ENCODE data around the gene BLVRB. TPM values are rescaled to one million over a fixed set of nuclear protein-coding genes. Genes with fewer than 3 reads are reported as not detected.
A peak's percentile ranks its signal among the peaks of the same experiment; 100 is the strongest.

BLVRB gene
- total and polyA plus RNA-seq, 2 experiments from 2014 or later: 43.7 to 53.7 TPM

DNA sequence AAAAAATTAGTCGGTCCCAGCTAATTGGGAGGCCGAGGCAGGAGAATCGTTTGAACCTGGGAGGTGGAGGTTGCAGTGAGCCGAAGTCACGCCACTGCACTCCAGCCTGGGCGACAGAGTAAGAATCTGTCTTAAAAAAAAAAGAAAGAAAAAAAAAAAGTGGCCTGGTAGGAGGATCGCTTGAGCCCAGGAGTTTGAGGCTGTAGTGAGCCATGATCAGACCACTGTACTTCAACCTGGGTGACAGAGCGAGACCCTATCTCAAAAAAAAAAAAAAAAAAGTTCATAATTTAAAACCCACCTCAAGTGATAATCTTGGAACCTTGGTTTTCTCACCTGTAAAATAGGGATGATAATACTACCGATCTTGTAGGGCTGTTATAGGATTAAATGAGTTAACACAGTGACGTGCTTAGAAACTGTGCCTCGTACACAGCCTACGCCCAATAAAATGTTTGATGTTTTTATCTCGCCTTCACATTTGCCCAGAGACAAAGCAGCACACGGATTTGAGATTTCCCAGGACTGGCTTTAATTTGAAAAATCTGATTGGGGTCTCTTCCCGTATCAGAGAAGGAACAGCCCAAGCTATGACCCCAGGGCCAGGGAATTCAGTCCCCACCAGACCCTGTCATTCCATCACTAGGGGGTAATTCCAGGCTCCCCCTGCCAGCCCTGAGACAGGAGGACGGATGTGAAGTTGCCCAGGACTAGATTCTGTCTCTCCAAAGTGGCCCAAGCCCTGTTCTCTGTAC, 43.4 kb downstream of the BLVRB start:
- ATAC-seq: no peak
- H3K27ac Mint-ChIP-seq: no peak overlapping the region
- H3K9me3 Mint-ChIP-seq: peaks cover 3% of the 10 kb centered on the region; the same call in 1 of the 3 replicates
- H3K36me3 Mint-ChIP-seq (ENCODE audit: low read depth): peaks cover 12% of the 10 kb centered on the region
- Histone ChIP-seq H3K4me2 (peak overlapping the region; percentile 95), H2AFZ (no peak overlapping the region), H3K9me2 (ENCODE audit: insufficient read depth) (no peaks in the 10 kb centered on the region), H3K4me3 (peak overlapping the region; percentile 87; the same call in 1 of the 2 replicates), H3K4me1 (ENCODE audit: insufficient read depth) (peaks cover 17% of the 10 kb centered on the region), H3K27me3 (ENCODE audit: insufficient read depth) (no peaks in the 10 kb centered on the region), H4K20me1 (replicated peaks; ENCODE audit: insufficient read depth) (no peaks in the 10 kb centered on the region), H3K36me3 (ENCODE audit: insufficient read depth) (no peaks in the 10 kb centered on the region), H3K79me2 (replicated peaks; ENCODE audit: insufficient read depth) (no peaks in the 10 kb centered on the region; the same call in none of the 2 replicates), H3F3A (replicated peaks; ENCODE audit: low read depth) (0 out of 2 replicates have a peak, but pooled peaks cover 2% of the 10 kb centered on the region), H3K27ac (ENCODE audit: low read depth) (peak overlapping the region; percentile 98)
- no peak for TF ChIP-seq EZH2phosphoT487 (IDR thresholded peaks at IDR 0.05; ENCODE audit: unreplicated experiment)
- TF ChIP-seq POLR2AphosphoS5 (IDR thresholded peaks at IDR 0.05; ENCODE audit: low read depth): no peak
- no peak for TF ChIP-seq JUNB (IDR thresholded peaks at IDR 0.05; ENCODE audit: unreplicated experiment)
- TF ChIP-seq, protein P1, sequence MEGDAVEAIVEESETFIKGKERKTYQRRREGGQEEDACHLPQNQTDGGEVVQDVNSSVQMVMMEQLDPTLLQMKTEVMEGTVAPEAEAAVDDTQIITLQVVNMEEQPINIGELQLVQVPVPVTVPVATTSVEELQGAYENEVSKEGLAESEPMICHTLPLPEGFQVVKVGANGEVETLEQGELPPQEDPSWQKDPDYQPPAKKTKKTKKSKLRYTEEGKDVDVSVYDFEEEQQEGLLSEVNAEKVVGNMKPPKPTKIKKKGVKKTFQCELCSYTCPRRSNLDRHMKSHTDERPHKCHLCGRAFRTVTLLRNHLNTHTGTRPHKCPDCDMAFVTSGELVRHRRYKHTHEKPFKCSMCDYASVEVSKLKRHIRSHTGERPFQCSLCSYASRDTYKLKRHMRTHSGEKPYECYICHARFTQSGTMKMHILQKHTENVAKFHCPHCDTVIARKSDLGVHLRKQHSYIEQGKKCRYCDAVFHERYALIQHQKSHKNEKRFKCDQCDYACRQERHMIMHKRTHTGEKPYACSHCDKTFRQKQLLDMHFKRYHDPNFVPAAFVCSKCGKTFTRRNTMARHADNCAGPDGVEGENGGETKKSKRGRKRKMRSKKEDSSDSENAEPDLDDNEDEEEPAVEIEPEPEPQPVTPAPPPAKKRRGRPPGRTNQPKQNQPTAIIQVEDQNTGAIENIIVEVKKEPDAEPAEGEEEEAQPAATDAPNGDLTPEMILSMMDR (conservative IDR thresholded peaks at IDR 0.05; ENCODE audit: low read depth in 2 of 2): no peak
- no peak for TF ChIP-seq CREB1 (CRISPR knock-in tag; IDR thresholded peaks at IDR 0.05; ENCODE audit: low read depth)
- no peak for TF ChIP-seq ZNF114 (CRISPR knock-in tag; IDR thresholded peaks at IDR 0.05)
- no peak for TF ChIP-seq STAT1 (IDR thresholded peaks at IDR 0.05; ENCODE audit: unreplicated experiment)
- no peak for TF ChIP-seq ZNF462 (CRISPR knock-in tag; IDR thresholded peaks at IDR 0.05)
- H3K4me1 Mint-ChIP-seq: peaks cover 21% of the 10 kb centered on the region
- no peak for DNase-seq (ENCODE audit: low spot score)
- H3K27me3 Mint-ChIP-seq (ENCODE audit: insufficient read depth, low read depth, poor library complexity): peaks cover 11% of the 10 kb centered on the region
- peak overlapping the region; percentile 73; the same call in 2 of the 3 replicates for H3K4me3 Mint-ChIP-seq
